T-helper 2 cell (primary cell): ENCODE data around the gene AMHR2.
"Not testable (repeated sequence)": the region's sequence is repeated elsewhere in the genome, so short reads cannot be mapped to it uniquely, and the experiment has no call there.

Experiments used
- DNase-seq, 5 experiments: peaks; one replicate each; pipeline versions ENCODE4 v3.0.0 to v3.0.0-alpha.2; 2012 to 2022
- total RNA-seq, 2 donors: gene quantifications; one replicate each; lab custom pipeline; 2026; lab: John Stamatoyannopoulos, UW

Gene AMHR2
- total RNA-seq: 0 reads per million in 2 donors

DNA sequence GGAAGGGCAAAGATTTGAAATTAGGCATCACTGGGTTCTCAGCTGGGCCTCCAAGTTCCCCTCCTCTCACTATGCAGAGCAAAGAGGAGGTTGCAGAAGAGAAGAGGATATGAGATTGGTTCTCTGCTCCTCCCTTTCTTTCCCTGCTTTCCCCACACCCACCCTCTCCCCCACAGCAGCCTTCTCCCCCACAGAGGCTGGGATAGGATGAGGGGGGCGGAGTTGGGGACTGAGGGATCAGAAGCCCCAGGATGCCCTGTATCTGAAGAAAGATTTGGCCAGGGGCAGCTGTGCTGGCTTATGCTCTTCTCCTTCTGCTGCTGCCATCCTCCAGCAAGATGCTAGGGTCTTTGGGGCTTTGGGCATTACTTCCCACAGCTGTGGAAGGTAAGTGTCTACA is at the start of gene AMHR2:
TSS of gene AMHR2 (plus strand) at position 259 of the 400 bp plus-strand sequence. CDS start at position 339, 80 bp downstream.
- DNase-seq: no peak

DNA sequence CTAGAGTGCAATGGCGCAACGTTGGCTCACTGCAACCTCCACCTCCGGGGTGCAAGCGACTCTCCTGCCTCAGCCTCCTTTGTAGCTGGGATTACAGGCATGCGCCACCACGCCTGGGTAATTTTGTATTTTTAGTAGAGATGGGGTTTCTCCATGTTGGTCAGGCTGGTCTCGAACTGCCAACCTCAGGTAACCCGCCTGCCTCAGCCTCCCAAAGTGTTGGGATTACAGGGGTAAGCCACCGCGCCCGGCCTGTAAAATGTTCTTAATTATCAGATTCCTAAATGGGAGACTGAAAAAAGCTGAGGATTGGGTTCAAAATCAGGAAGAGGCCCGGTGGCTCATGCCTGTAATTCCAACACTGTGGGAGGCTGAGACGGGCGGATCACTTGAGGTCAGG is 49.4 kb upstream of the AMHR2 start:
- DNase-seq: not testable (repeated sequence)

DNA sequence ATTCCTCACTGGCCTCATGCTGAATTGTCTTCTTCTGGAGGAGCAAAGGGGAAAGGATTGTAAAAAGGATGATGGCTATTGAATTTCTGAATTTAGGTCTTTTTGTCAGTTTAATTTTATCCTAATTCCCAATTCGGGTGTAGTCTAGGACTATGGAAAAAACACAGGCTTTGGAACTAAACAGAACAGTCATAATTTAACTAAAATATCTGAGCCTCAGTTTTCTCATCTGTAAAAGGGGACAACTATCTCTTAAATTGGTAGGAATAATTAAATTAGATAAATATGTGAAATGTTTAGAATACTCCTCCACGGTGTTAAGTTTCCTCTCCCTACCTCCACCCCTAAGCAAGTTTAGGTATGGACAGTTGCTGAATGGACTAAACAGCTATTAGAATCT is 46.9 kb upstream of the AMHR2 start:
- no peak for DNase-seq

DNA sequence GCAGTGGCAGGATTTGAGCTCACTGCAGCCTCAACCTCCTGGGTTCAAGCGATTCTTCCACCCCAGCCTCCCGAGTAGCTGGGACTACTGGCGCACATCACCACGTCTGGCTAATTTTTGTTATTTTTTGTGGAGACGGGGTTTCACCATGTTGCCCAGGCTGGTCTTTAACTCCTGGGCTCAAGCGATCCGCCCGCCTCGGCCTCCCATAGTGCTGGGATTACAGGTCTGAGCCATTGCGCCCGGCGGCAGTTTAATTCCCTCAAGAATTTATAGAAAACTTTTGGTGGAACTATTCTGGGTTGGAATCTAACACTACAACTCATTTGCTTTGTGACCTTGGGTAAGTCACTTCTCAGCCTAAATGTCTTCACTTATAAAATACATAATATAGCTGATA is 45.4 kb upstream of the AMHR2 start:
- no peak for DNase-seq

DNA sequence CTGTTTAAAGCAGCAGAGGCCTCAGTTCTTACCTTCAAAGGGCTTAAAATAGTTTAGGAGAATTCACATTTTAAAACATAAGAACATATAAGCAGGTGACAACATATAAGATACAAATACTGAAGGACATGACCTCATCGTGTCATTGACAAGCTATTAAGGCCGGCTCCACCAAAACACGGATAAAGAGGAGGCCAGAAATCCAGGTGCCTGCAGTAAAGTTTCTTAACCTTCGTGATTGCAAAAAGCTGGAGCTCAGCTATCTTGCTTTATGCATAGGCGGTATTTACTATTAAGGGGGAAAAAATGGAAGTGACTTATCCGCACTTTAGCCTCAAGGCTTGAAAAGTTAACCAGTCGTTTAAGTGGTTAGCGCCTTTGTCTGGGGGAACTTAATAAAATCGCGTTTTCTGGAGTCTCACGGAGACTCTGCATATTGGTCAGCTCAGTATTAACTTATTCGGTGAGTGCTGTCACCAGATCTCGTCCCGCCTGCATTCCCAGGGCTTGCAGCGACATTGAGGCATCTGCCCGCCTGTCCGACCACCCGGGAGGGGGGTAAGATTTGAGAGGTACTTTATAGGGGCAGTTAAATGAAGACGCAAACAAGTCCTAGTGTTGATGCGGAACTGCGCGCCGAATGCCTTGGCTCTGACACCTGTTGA is 44.8 kb upstream of the AMHR2 start:
- DNase-seq: peak in 1 of 5 experiments; percentile 29

DNA sequence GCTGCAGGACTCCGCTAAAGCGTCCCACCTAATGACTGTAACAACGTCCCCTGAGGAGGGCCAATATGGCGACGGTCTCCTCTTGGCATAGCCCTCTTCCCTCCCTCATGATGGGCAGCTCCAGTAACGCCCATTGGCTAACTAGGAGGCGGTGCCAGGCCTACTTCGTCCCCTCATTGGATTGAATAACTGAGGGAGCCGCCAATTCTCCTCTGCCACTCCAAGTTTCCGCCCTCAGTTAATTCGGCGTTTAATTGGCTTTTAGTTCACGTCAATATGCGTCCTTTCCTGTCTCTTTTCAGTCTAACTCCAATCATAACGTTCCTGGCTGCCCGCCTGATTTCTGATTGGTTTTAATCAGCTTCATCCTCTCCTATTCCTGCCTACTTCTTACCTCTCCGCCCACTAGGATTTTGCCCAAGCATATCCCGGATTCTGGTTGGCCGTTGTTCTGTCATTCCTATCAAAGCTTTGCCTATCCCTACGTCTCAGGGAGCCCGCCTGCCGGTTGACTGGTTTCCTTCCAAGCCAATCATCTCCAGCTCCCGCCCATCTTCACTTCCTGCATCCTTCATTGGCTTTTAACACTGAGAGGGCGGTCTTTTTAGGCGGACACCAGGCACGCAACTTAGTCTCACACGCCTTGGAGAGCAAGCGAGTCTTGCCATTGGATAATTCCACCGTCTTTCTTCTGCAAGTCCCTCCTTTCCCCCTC is 44.1 kb upstream of the AMHR2 start:
- DNase-seq: peak; percentile 60 to 100 (median 90)

DNA sequence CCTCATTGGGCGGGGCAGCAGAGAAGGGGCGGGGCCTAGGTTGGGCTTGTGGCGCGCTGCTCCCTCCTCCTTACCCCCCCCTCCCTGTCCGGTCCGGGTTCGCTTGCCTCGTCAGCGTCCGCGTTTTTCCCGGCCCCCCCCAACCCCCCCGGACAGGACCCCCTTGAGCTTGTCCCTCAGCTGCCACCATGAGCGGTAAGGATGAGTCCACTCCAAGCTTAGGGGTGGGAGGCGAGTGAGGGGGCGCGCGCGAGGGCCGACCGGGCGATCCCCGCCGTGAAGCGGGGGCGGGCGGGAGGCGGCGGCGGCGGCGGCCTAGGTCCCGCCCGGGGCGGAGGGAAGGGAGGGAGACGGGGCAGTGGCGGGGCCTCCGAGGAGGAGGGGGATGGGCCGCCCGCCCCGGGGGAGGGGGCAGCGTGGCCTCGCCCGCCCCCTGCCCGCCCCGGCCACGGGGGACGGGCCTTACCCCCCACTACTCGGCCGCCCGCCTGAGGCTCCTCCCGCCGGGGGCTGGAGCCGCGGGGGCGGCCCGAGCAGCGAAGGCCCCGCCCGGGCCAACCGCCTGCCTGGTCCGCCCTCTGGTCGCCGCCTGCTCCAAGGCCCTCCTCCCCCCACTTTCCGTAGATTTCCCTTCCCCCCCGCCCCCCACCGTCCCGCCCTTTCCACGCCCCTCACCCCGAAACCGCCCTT is 43.4 kb upstream of the AMHR2 start, which contains the start of gene SP1:
TSS of gene SP1 (plus strand) at position 73 of the 690 bp plus-strand sequence. CDS start at position 189, 116 bp downstream.
- peak; percentile 84 to 98 (median 97) for DNase-seq

DNA sequence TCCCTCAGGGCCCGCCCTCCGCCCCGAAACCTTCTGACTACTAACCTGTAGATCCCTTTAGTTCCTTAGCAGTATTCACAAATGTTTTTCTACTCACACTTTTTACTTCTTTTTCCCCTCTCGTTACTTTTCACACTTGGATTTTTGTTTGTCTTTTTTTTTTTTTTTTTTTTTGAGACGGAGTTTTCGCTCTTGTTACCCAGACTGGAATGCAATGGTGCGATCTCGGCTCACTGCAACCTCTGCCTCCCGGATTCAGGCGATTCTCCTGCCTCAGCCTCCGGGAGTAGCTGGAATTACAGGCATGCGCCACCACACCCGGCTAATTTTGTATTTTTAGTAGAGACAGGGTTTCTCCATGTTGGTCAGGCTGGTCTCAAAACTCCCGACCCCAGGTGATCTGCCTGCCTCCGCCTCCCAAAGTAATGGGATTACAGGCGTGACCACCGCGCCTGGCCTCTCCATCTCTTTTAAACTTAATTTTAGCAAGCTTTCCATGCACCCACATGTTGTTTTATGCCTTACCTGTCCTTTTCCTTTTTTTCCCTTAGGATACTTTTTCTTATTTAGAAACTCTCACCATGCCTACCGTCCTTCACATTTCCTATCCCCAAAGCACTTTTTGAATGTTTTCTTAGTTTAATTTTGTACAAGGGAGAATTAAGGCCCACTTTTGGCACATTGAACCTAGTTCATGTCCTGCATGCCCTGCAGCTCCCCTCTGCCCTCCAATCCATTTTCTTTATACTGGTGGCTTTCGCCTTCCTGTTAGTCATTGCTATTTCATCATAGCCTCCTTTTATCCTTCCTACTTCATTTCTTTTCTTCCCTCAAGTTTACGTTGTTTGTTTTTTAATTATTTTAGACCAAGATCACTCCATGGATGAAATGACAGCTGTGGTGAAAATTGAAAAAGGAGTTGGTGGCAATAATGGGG is 42.6 kb upstream of the AMHR2 start:
- DNase-seq: no peak

DNA sequence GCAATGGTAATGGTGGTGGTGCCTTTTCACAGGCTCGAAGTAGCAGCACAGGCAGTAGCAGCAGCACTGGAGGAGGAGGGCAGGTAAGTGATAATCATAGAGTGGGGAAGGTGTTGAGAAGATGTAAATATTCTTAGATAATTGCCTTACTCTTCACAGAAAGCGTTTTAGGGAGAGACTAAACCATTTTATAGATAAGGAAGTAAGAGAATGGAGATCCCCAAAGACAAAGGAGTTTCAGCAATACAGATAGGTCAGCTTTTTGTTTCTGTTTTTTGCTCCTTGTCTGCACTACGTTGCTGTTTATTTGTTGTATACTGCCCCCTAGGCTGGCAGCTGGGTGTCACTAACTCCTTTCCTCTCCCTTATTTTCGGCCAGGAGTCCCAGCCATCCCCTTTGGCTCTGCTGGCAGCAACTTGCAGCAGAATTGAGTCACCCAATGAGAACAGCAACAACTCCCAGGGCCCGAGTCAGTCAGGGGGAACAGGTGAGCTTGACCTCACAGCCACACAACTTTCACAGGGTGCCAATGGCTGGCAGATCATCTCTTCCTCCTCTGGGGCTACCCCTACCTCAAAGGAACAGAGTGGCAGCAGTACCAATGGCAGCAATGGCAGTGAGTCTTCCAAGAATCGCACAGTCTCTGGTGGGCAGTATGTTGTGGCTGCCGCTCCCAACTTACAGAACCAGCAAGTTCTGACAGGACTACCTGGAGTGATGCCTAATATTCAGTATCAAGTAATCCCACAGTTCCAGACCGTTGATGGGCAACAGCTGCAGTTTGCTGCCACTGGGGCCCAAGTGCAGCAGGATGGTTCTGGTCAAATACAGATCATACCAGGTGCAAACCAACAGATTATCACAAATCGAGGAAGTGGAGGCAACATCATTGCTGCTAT is 41.7 kb upstream of the AMHR2 start:
- DNase-seq: peak in 3 of 5 experiments; percentile 27 to 72 (median 41)

DNA sequence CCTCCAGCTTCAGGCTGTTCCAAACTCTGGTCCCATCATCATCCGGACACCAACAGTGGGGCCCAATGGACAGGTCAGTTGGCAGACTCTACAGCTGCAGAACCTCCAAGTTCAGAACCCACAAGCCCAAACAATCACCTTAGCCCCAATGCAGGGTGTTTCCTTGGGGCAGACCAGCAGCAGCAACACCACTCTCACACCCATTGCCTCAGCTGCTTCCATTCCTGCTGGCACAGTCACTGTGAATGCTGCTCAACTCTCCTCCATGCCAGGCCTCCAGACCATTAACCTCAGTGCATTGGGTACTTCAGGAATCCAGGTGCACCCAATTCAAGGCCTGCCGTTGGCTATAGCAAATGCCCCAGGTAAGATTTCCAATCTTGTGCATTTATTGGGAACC is 40.4 kb upstream of the AMHR2 start:
- no peak for DNase-seq

DNA sequence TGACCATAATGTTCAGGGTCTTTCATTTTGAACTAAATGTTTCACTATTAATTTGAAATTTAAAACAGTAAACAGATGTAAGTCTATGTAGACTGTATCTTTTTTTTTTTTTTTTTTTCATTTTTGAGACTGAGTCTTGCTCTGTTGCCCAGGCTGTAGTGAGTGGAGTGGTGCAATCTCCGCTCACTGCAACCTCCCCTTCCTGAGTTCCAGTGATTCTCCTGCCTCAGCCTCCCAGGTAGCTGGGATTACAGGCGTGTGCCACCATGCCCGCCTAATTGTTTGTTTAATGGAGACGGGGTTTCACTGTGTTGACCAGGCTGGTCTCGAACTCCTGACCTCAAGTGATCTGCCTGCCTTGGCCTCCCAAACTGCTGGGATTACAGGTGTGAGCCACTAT is 37.3 kb upstream of the AMHR2 start:
- DNase-seq: not testable (repeated sequence)

DNA sequence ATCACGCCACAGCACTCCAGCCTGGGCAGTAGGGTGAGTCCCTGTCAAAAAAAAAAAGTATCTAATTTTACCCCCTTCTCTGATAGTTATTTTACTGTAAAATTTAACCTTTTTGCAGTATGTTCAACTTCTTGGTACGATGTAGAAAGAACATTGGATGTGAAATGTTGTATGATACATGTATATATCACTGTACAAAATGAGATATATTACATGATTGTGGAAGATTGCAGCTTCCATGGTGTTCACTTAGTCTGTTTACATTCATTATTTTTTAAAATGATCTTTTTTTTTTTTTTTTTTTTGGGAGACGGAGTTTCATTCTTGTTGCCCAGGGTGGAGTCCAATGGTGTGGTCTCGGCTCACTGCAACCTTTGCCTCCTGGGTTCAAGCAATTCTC is 34.7 kb upstream of the AMHR2 start:
- DNase-seq: no peak

DNA sequence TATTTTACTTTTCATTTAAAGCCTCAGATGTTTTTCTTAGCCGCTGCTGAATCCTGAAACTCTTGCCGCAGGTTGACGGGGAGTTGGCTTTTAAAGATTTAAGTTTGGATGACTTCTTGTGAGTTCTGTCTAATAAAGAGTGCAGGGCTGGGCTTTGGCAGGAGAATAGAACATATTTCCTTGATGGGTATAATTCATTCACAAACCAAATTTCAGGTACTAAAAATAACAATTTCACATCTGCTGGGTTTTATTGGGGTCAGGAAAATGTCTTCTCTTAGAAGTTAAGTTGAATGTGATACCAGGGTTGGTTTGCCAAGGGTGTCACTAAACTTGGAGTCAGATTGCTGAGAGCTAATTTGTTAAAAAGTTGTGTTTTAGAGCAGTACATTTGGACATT is 34.0 kb upstream of the AMHR2 start:
- DNase-seq: no peak

DNA sequence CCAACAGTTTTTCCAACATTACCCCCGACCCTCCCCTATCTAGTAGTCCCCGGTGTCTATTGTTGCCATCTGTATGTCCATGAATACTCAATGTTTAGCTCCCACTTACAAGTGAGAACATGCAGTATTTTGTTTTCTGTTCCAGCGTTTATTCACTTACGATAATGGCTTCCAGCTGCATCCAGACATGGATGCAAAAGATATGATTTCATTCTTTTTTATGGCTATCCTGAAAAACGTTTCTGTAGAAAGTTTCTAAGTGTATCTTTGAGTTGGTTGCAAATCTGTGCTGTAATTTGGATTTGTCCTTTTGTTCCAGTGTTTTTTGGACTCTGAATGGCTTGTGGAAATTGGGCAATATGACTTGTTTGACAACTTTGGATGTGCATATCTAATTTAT is 31.9 kb upstream of the AMHR2 start:
- DNase-seq: no peak

DNA sequence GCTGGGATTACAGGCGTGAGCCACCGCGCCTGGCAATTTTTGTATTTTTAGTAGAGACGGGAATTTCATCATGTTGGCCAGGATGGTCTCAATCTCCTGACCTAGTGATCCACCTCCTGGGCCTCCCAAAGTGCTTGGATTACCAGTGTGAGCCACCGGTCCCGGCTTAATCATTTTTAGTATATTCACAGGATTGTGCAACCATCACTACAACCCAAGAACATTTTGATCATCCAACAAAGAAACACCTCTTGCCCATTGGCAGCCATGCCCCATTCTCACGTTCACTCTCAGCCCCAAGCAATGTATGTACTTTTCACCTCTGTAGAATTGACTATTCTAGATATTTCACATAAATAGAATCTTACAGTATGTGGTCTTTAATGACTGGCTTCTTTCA is 23.8 kb upstream of the AMHR2 start:
- DNase-seq: no peak

DNA sequence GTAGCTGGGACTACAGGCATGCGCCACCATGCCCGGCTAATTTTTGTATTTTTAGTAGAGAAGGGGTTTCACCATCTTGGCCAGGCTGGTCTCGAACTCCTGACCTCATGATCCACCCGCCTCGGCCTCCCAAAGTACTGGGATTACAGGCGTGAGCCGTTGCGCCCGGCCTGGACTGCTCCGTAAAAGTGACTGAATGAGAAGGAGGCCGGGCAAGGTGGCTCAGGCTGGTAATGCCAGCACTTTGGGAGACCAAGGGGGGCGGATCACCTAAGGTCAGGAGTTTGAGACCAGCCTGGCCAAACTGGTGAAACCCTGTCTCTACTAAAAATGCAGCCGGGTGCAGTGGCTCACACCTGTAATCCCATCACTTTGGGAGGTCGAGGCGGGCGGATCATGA is 21.3 kb upstream of the AMHR2 start:
- not testable (repeated sequence) for DNase-seq

DNA sequence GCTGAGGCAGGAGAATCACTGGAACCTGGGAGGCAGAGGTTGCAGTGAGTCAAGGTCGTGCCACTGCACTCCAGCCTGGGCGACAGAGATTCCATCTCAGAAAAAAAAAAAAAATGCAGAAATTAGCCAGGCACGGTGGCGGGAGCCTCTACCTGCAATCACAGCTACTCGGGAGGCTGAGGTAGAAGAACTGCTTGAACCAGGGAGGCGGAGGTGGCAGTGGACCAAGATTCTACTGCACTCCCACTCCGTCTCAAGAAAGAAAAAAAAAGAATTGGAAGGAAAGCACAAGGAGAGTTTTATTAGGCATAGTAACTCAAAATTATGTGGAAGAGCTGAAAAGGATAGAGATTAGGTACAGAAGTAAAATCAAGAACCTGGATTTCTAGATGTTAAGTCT is 20.8 kb upstream of the AMHR2 start:
- no peak for DNase-seq

DNA sequence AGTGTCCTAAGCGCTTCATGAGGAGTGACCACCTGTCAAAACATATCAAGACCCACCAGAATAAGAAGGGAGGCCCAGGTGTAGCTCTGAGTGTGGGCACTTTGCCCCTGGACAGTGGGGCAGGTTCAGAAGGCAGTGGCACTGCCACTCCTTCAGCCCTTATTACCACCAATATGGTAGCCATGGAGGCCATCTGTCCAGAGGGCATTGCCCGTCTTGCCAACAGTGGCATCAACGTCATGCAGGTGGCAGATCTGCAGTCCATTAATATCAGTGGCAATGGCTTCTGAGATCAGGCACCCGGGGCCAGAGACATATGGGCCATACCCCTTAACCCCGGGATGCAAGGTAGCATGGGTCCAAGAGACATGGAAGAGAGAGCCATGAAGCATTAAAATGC is 12.7 kb upstream of the AMHR2 start:
- DNase-seq: no peak

DNA sequence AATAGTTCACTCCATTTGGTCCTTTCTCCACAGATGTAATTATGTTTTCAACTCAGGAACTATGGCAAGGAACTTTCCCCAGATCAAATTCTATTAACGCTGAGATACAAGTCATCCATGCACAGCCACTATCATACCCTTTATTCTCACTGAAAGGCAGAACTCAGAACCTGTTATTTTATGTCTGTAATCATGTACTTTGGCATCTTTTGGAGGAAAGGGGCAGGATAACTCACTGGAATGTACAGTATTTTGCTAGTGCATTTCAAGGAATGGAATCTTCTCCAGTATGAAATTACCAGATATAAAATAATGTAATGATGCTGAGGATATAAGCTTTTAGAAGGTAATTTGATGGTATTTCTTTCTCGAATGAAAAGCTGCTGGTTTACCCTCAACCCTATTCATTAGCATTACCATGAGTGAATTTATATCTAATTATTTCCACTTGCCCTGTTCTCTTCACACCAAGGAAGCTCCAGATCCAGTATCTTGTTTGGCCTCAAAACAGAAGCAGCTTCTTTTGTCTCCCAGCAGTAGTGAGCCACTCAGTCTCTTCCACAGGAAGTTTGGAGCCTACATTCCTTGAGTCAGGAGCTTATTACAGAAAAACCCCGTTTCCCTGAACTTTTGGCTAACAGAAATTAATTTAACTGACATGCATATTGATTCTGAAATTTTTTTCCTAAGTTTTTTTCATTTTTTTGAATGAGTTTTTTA is 10.0 kb upstream of the AMHR2 start:
- DNase-seq: no peak

DNA sequence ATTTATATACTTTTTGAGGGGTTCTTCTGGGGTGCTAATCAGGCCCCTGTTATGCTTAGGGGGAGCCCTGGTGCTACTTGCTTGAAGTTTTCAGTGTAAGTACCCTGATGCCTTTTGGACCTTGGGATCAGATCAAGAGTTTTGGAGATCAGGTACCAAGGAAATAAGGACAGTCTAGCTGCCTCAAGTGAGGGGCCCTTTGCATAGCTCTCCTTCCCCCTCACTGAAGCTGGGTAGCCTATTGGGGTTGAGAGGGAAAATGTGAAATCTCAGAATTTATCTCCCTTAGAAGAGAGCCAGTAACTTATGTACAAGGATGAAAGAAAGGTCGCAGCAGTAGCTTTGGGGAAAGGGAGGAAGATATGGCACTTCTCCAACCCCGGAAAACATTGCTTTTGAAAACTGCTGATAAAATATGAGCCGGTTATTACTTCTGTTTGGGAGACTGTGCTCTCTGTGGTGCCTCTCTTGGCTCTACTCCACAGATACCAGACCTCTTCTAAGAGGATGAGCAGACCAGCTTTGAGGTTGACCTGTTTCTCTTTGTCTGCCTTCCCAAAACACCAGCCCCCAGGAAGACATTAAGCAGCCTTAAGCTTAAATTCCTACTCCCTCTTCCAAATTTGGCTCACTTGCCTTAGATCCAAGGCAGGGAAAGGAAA is 8.8 kb upstream of the AMHR2 start:
- no peak for DNase-seq
